GM12801 (cell line): ENCODE results near the gene TMEM8B.

ENCODE experiments used
- TF ChIP-seq, protein P1 (sequence below): IDR thresholded peaks from one replicate; pipeline ENCODE4 v1.5.1; 2011; ENCODE audit warnings: control low read depth; ENCODE audit not compliant: insufficient read length; ENCODE audit errors: extremely low read depth

Gene TMEM8B

DNA sequence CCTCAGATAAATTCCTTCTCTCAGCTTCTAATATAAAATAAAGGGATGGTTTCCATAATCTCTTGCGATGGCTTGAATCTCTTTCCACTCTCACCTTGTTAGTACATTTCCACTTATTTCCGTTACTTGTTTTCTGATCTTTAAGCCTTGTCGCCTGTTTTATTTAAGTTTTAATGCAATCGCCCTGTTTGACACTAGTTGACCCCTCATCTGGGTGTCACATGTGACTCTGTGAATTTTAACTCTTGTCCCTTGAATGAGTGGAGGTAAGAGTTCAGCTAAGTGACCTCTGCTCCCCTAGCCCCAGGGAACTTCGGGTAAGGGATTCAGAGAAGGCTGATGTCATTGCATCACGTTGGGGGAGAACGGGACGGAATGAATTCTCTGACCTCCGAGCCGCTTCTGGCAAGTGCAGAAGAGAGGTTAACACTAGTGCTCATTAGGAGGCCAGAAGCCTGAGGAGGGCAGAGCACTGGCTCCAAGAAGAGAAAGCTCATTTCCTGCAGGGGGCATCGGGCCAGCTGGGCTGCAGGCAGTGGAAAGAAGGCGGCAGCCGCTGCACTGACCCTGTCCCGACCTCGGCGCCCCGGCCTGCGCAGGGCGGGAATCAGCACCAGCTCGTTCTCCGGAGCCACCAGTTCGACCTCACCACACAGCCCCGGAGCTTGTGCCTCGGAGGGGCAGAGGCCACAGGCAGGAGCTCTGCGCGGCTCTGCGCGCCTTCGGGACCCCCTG is 14.8 kb upstream of the TMEM8B start:
- TF ChIP-seq, protein P1, sequence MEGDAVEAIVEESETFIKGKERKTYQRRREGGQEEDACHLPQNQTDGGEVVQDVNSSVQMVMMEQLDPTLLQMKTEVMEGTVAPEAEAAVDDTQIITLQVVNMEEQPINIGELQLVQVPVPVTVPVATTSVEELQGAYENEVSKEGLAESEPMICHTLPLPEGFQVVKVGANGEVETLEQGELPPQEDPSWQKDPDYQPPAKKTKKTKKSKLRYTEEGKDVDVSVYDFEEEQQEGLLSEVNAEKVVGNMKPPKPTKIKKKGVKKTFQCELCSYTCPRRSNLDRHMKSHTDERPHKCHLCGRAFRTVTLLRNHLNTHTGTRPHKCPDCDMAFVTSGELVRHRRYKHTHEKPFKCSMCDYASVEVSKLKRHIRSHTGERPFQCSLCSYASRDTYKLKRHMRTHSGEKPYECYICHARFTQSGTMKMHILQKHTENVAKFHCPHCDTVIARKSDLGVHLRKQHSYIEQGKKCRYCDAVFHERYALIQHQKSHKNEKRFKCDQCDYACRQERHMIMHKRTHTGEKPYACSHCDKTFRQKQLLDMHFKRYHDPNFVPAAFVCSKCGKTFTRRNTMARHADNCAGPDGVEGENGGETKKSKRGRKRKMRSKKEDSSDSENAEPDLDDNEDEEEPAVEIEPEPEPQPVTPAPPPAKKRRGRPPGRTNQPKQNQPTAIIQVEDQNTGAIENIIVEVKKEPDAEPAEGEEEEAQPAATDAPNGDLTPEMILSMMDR = no peak

DNA sequence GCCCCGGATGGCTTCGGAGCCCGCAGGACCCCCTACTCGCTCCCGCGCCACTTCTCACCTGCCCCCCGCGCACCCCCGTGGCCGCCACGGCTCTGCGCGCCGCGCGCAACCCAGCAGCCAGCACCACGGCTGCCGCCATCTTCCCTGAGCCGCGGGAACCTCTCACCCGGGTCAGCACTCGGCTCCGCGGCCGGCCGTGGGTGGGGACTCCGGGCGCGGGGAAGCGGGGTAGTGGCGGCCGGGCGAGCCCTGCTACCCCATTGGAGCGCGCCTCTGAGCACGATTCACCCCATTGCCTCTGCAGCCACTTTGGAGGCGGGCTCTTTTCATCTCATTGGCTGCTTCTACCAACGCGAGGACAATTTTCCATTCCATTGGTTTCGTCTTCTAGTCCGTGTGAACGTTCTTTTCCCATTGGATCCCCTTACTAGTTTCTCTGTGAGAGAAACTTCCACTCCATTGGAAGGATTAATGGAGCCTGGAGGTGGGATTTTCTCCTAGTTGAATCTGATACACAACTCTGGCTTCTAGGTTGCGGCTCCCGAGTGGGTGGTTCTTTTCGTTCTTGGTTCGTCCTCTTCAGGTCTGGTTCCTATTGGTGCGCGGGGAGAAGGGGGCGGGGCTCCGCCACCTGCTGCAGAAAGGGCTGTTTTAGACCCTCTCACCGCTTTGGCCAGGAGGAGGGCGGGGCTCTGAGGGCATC is 14.0 kb upstream of the TMEM8B start, which contains the start of gene HINT2:
TSS of gene HINT2 (minus strand) at position 202 of the 703 bp plus-strand sequence. CDS start at position 139, 63 bp downstream.
- TF ChIP-seq, protein P1 = no peak

DNA sequence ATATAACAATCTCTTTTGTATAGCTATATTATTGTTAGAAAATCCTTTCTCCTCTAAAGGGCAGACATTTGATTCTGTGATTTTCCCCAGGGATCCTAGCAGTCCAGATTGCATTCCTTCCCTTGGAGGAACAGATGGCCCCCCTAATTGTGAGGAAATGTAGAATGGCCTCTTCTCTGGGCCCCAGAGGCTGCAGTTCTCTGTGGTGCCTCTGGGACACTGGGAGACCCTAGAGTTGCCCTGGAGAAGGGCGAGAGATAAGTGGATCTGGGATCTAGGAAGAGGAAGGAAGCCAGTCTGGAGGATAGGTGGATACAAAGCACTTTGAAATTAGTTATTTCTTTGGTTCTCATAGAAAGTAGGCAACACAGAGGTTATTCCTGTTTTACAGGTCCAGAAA is 12.3 kb upstream of the TMEM8B start:
- TF ChIP-seq, protein P1 = no peak

DNA sequence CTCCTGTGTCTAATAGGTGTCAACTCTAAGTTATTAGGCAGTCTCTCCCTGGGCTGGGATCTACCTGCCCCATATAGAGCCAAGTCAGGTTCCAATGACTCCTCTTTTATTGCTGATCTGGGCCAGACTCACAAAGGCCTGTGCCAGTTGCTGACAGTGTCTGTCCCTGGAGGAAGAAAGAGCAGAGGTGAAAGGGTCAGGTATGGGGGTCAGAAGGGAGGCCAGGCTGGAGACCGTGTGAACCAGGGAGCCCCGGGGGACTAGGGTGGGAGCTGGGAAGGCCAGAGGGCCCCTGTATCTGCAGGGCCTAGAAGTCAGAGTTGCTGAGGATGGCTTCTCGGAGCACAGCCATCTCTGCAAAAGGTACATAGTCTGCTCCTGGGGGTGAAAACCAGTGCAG is 10.7 kb upstream of the TMEM8B start:
- TF ChIP-seq, protein P1 = no peak

DNA sequence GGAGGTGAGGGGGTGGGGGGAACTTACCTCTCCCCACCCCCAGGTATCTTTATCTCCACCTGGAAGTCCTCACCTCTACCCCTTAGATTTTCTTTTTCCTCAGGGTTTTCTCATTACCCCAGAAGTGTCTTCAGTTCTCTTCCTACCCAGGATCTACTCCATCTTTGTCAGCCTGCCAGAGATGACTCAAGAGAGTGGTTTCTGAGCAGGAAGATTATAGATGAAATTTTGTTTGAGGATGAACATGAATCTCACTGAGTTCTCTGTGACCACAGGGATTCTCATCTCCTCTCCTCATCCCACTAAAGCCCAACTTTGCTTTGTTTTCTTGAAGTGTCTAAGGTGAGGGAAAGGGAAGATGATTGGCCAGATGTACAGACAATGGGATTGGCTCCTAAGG is 9.0 kb upstream of the TMEM8B start:
- TF ChIP-seq, protein P1 = no peak

DNA sequence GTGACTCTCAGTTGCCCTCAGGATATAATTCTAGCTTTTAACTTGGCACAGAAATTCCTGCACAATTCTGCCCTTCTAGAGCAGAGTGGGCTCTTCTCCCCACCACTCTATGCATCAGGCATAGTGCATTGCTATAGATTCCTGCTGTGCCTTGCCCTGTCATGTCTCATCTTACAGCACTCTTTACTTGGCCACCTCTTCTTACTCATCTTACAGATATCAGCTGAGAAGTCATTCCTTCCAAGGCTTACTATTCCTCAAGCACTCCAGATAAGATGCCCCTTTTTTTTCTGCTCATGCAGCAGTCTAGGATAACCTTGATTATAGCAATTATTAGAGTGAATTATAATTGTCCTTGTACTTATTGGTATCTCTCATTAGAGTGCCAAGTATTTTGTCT is 6.1 kb upstream of the TMEM8B start:
- TF ChIP-seq, protein P1 = no peak

DNA sequence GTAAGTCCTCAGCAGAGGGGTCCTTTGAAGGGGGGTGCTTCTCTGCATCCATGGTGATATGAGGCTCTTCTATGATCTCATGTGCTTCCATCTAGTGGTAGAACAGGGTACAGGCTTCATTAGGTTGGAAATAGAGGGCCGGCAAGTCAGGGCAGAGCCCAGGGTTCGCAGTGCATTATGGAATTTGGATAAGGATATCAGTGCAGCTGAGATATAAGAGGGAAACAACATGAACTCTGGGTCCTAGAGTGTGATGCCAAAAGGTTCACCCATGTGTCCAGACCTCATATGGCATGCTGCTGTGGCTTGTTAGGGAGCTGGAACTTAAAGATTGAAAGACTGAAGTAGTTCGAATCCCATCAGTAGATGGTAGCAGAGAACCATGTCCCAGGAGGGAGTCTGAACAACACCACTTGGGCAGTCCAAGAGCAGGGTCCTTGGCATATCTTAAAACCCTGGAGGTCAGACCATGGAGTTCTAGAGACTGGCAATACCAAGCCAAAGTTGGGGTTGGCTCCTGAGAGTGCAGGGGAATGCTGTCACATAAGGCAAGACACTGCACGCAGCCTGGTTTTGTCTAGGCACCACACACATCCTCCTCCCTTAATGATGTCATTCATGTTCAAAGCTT is 2.8 kb upstream of the TMEM8B start:
- TF ChIP-seq, protein P1 = no peak
